Natural killer cell (primary cell): Measurements from ENCODE around the gene VAC14. TPM values are rescaled to one million over a fixed set of nuclear protein-coding genes. Genes with fewer than 3 reads are reported as not detected.

Experiments used
- ATAC-seq, 3 donors: fragments of 150-1000 bp in 2 of 3; fragments of 200-7000 bp in 1 of 3; cut with Tn5 transposase; 1 replicate in 1 of 3; 2 replicates in 2 of 3; pipeline ENCODE4 v1.10.0; 2021; ENCODE audit warnings: mild to moderate bottlenecking in 2 of 3, moderate library complexity in 2 of 3
- DNase-seq, 2 donors: peaks; one replicate each; pipeline versions ENCODE4 v3.0.0 to v3.0.0-alpha.2; 2013 to 2021; ENCODE audit warnings: mixed read lengths in 1 of 2
- H3K27ac ChIP-seq: one replicate; pipeline ENCODE4 v1.5.1; 2013; ENCODE audit warnings: mild to moderate bottlenecking, low read length
- H3K27me3 ChIP-seq: one replicate; pipeline ENCODE4 v1.6.1; 2013; ENCODE audit warnings: low read length; ENCODE audit not compliant: control insufficient read depth, insufficient read depth
- H3K36me3 ChIP-seq: one replicate; pipeline ENCODE4 v1.6.1; 2013; ENCODE audit warnings: low read length; ENCODE audit not compliant: control insufficient read depth, insufficient read depth
- H3K4me1 ChIP-seq: one replicate; pipeline ENCODE4 v1.6.1; 2013; ENCODE audit warnings: low read length; ENCODE audit not compliant: control insufficient read depth, insufficient read depth
- H3K4me3 ChIP-seq: one replicate; pipeline ENCODE4 v1.5.1; 2013; ENCODE audit warnings: low read length
- H3K9me3 ChIP-seq: one replicate; pipeline ENCODE4 v1.6.1; 2013; ENCODE audit warnings: low read length; ENCODE audit not compliant: control insufficient read depth, insufficient read depth
- H3K27ac Mint-ChIP-seq, 2 donors: one replicate each; pipeline ENCODE4 v1.8.0; 2022; ENCODE audit warnings: mild to moderate bottlenecking in 2 of 2, mixed read lengths in 2 of 2, moderate library complexity in 1 of 2
- H3K27me3 Mint-ChIP-seq, 2 donors: one replicate each; pipeline ENCODE4 v1.8.0; 2022; ENCODE audit warnings: low read depth in 2 of 2, mixed read lengths in 2 of 2
- H3K36me3 Mint-ChIP-seq: one replicate; pipeline ENCODE4 v1.8.0; 2022; ENCODE audit warnings: mixed read lengths
- H3K4me1 Mint-ChIP-seq, 2 donors: one replicate each; pipeline ENCODE4 v1.8.0; 2022; ENCODE audit warnings: mixed read lengths in 2 of 2
- H3K4me3 Mint-ChIP-seq: one replicate; pipeline ENCODE4 v1.8.0; 2022; ENCODE audit warnings: mild to moderate bottlenecking, moderate library complexity, mixed read lengths
- H3K9me3 Mint-ChIP-seq, 2 donors: one replicate each; pipeline ENCODE4 v1.8.0; 2022; ENCODE audit warnings: mixed read lengths in 2 of 2
- CTCF ChIP-seq: fragments of 200-600 bp; IDR thresholded peaks from one replicate; pipeline ENCODE4 v1.8.0; 2022; ENCODE audit warnings: antibody characterized with exemption
- WGBS: methylation state at CpG from one replicate; pipeline ENCODE4 v1.1.7; 2013; ENCODE audit warnings: missing lambda C conversion rate; ENCODE audit not compliant: insufficient coverage; 5-methylcytosine and 5-hydroxymethylcytosine counted together
- intact Hi-C: fragments of 100-400 bp; cut with micrococcal nuclease; formaldehyde crosslinking; loops from one replicate; pipeline ENCODE4 v1.14.2; 2022
- total RNA-seq, 4 donors: library from RNA; stranded (reverse); fragments of 120-200 nt in 1 of 4; gene quantifications; one replicate each; pipeline versions ENCODE4 v1.2.3 to v1.2.4, GENCODE V29; 2013 to 2022

Gene VAC14
- total RNA-seq, 3 donors from 2014 or later (not counting 1 experiment from before 2014, with no cell fraction given): 33.9 to 45.6 (median 43.4) TPM

- Histone ChIP-seq H3K36me3 (peaks cover 27% of the 10 kb centered on the region), H3K9me3 (no peaks in the 10 kb centered on the region), H3K27me3 (no peaks in the 10 kb centered on the region), H3K4me3 (no peak overlapping the region), H3K4me1 (no peaks in the 10 kb centered on the region), H3K27ac (no peak overlapping the region)
- no peak for TF ChIP-seq CTCF
- H3K27ac Mint-ChIP-seq: no peak overlapping the region
- H3K27me3 Mint-ChIP-seq: no peaks in the 10 kb centered on the region
- ATAC-seq (no peak), DNase-seq (no peak)
- 98% methylated on average over 8 of the region's 8 CpGs for WGBS
- peaks cover 3% of the 10 kb centered on the region for H3K36me3 Mint-ChIP-seq
- H3K9me3 Mint-ChIP-seq: no peaks in the 10 kb centered on the region
- H3K4me1 Mint-ChIP-seq: peaks cover 0 to 2% of the 10 kb centered on the region in 2 donors
- no peak overlapping the region for H3K4me3 Mint-ChIP-seq
- intact Hi-C loops: no loop called here
Observed at GRCh38 chr16:70753694-70754325, 47.1 kb downstream of the VAC14 start.

- intact Hi-C loops: no loop called here
- Mint-ChIP-seq H3K4me3 (no peak overlapping the region), H3K4me1 (peaks cover 0 to 8% of the 10 kb centered on the region in 2 donors), H3K27ac (no peak overlapping the region), H3K9me3 (no peaks in the 10 kb centered on the region), H3K27me3 (no peaks in the 10 kb centered on the region), H3K36me3 (no peaks in the 10 kb centered on the region)
- Histone ChIP-seq H3K27ac (no peak overlapping the region), H3K4me1 (no peaks in the 10 kb centered on the region), H3K27me3 (no peaks in the 10 kb centered on the region), H3K4me3 (no peak overlapping the region), H3K36me3 (peaks cover 22% of the 10 kb centered on the region), H3K9me3 (no peaks in the 10 kb centered on the region)
- ATAC-seq (no peak), DNase-seq (no peak)
- 84% methylated on average over 6 of the region's 6 CpGs for WGBS
- TF ChIP-seq CTCF: no peak
Observed at GRCh38 chr16:70753228-70753627, 47.7 kb downstream of the VAC14 start.

- no peak for TF ChIP-seq CTCF
- no peaks in the 10 kb centered on the region for H3K9me3 Mint-ChIP-seq
- Histone ChIP-seq H3K9me3 (no peaks in the 10 kb centered on the region), H3K4me1 (peaks cover 3% of the 10 kb centered on the region), H3K27me3 (no peaks in the 10 kb centered on the region), H3K27ac (no peak overlapping the region), H3K36me3 (peaks cover 16% of the 10 kb centered on the region), H3K4me3 (no peak overlapping the region)
- no peak overlapping the region for H3K27ac Mint-ChIP-seq
- ATAC-seq (no peak), DNase-seq (no peak)
- no peaks in the 10 kb centered on the region for H3K36me3 Mint-ChIP-seq
- 81% methylated on average over 10 of the region's 10 CpGs for WGBS
- H3K4me1 Mint-ChIP-seq: peaks cover 0 to 11% of the 10 kb centered on the region in 2 donors
- intact Hi-C loops: no loop called here
- no peak overlapping the region for H3K4me3 Mint-ChIP-seq
- H3K27me3 Mint-ChIP-seq: no peaks in the 10 kb centered on the region
Observed at GRCh38 chr16:70752426-70752825, 48.5 kb downstream of the VAC14 start.

- H3K36me3 ChIP-seq: peaks cover 11% of the 10 kb centered on the region
- ATAC-seq: no peak
- WGBS: 91% methylated on average over 7 of the region's 7 CpGs
- H3K9me3 ChIP-seq: no peaks in the 10 kb centered on the region
- H3K4me1 ChIP-seq: peaks cover 11% of the 10 kb centered on the region
- no peak for TF ChIP-seq CTCF
- no peaks in the 10 kb centered on the region for H3K27me3 Mint-ChIP-seq
- intact Hi-C loops: no loop called here
- DNase-seq: no peak
- H3K4me1 Mint-ChIP-seq: peaks cover 0 to 16% of the 10 kb centered on the region in 2 donors
- H3K27ac ChIP-seq: no peak overlapping the region
- no peak overlapping the region for H3K4me3 Mint-ChIP-seq
- no peaks in the 10 kb centered on the region for H3K27me3 ChIP-seq
- no peaks in the 10 kb centered on the region for H3K36me3 Mint-ChIP-seq
- H3K27ac Mint-ChIP-seq: no peak overlapping the region
- H3K4me3 ChIP-seq: no peak overlapping the region
- no peaks in the 10 kb centered on the region for H3K9me3 Mint-ChIP-seq
Observed at GRCh38 chr16:70751593-70751992, 49.4 kb downstream of the VAC14 start.
